GM12892 (cell line): ENCODE results near the gene CD209.

Source experiments
- DNase-seq: peaks from one replicate; pipeline ENCODE4 v3.0.0; 2011; ENCODE audit not compliant: insufficient read length
- FAIRE-seq: peaks from 2 replicates; lab custom pipeline; 2011; peaks lifted over from hg19 to GRCh38; lab: Jason Lieb, UNC
- POLR2A ChIP-seq: IDR thresholded peaks from 2 replicates; pipeline ENCODE4 v1.6.1; 2011; ENCODE audit warnings: low read depth, low read length, control low read depth
- POLR2AphosphoS5 ChIP-seq: IDR thresholded peaks from 2 replicates; pipeline ENCODE4 v1.6.1; 2011; ENCODE audit warnings: low read depth, low read length, control low read depth
- TAF1 ChIP-seq: IDR thresholded peaks from 2 replicates; pipeline ENCODE4 v1.6.1; 2011; ENCODE audit warnings: low read depth, mild to moderate bottlenecking, control low read depth, low read length, borderline replicate concordance

CD209 gene

GRCh38 chr19:7706955-7707456 lies 40.3 kb downstream of the CD209 start:
- DNase-seq (no peak), FAIRE-seq (no peak)
- no peak for TF ChIP-seq TAF1
- TF ChIP-seq POLR2AphosphoS5 = no peak
- TF ChIP-seq POLR2A = no peak

- DNase-seq = no peak
- no peak for TF ChIP-seq POLR2AphosphoS5
- TF ChIP-seq POLR2A = no peak
- TF ChIP-seq TAF1 = no peak
- no peak for FAIRE-seq
Measured at GRCh38 chr19:7706188-7706954, 41.0 kb downstream of the CD209 start.

- peak; percentile 99 for FAIRE-seq
- TF ChIP-seq POLR2AphosphoS5 (peak; percentile 63; the same call in 1 of the 2 replicates), TAF1 (0 out of 2 replicates have a peak, but pooled peaks have one; percentile 37), POLR2A (peak; percentile 61; the same call in 1 of the 2 replicates)
- peak; percentile 69 for DNase-seq
Measured at GRCh38 chr19:7705387-7706187, 41.7 kb downstream of the CD209 start.

- no peak for TF ChIP-seq POLR2A
- no peak for TF ChIP-seq POLR2AphosphoS5
- no peak for TF ChIP-seq TAF1
- DNase-seq = no peak
- peak; percentile 56 for FAIRE-seq
Measured at GRCh38 chr19:7704280-7705060, 42.9 kb downstream of the CD209 start.

GRCh38 chr19:7703332-7703731 lies 44.0 kb downstream of the CD209 start:
- DNase-seq (no peak), FAIRE-seq (no peak)
- TF ChIP-seq POLR2A (no peak), TAF1 (no peak), POLR2AphosphoS5 (no peak)

- TF ChIP-seq TAF1 (no peak; the same call in 1 of the 2 replicates), POLR2A (peak; percentile 73), POLR2AphosphoS5 (peak; percentile 80)
- FAIRE-seq = peak; percentile 100
- DNase-seq = peak; percentile 56
Measured at GRCh38 chr19:7701654-7702457, 45.5 kb downstream of the CD209 start, which contains the start of gene FCER2. FCER2 (minus strand) TSS chr19:7702131; CDS start chr19:7699760, 2,371 bp downstream.

GRCh38 chr19:7701049-7701653 lies 46.2 kb downstream of the CD209 start:
- FAIRE-seq = no peak
- DNase-seq = no peak
- TF ChIP-seq POLR2AphosphoS5 (no peak), POLR2A (no peak; the same call in 1 of the 2 replicates), TAF1 (no peak)

GRCh38 chr19:7699417-7700401 lies 47.6 kb downstream of the CD209 start:
- FAIRE-seq = peak; percentile 92
- DNase-seq = no peak
- TF ChIP-seq POLR2A (no peak), TAF1 (0 out of 2 replicates have a peak, but pooled peaks have one; percentile 33), POLR2AphosphoS5 (peak; percentile 60)

- DNase-seq (no peak), FAIRE-seq (peak; percentile 74)
- TF ChIP-seq TAF1 = no peak
- TF ChIP-seq POLR2AphosphoS5 = no peak
- TF ChIP-seq POLR2A = no peak
Measured at GRCh38 chr19:7699003-7699402, 48.3 kb downstream of the CD209 start.
